C4-2B (cell line): ENCODE results near the gene OR6T1.

Source experiments
- H3K27ac ChIP-seq: fragments of 450-650 bp; 2 replicates; pipeline ENCODE4 v1.5.1; 2017
- ZFX ChIP-seq: fragments of 450-650 bp; IDR thresholded peaks from 2 replicates; pipeline ENCODE4 v1.6.1; 2017
- TF ChIP-seq, protein P1 (sequence below): fragments of 450-650 bp; conservative IDR thresholded peaks from 2 replicates; pipeline ENCODE4 v1.5.1; 2017; ENCODE audit warnings: mild to moderate bottlenecking

Gene OR6T1, protein sequence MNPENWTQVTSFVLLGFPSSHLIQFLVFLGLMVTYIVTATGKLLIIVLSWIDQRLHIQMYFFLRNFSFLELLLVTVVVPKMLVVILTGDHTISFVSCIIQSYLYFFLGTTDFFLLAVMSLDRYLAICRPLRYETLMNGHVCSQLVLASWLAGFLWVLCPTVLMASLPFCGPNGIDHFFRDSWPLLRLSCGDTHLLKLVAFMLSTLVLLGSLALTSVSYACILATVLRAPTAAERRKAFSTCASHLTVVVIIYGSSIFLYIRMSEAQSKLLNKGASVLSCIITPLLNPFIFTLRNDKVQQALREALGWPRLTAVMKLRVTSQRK

DNA sequence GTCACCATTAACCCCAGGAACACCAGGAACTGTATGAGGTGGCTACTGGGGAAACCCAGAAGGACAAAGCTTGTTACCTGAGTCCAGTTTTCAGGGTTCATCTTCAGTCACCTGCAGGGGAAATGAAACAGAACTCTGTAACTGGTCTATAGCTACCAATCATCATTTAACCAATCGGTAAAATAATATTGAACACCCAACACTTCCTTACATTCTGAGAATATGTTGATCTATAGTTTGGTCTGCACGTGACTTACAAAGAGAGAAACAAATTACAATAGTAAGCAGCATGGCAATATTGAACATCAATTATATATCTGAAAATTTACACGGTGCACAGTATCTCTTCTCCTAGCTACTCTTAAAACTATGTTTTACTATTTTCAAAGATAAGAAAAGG, at the start of gene OR6T1:
Gene OR6T1 (minus strand): TSS at position 101 of the 400 bp plus-strand sequence. CDS start 0 bp downstream, at position 101.
- TF ChIP-seq ZFX: no peak
- TF ChIP-seq, protein P1, sequence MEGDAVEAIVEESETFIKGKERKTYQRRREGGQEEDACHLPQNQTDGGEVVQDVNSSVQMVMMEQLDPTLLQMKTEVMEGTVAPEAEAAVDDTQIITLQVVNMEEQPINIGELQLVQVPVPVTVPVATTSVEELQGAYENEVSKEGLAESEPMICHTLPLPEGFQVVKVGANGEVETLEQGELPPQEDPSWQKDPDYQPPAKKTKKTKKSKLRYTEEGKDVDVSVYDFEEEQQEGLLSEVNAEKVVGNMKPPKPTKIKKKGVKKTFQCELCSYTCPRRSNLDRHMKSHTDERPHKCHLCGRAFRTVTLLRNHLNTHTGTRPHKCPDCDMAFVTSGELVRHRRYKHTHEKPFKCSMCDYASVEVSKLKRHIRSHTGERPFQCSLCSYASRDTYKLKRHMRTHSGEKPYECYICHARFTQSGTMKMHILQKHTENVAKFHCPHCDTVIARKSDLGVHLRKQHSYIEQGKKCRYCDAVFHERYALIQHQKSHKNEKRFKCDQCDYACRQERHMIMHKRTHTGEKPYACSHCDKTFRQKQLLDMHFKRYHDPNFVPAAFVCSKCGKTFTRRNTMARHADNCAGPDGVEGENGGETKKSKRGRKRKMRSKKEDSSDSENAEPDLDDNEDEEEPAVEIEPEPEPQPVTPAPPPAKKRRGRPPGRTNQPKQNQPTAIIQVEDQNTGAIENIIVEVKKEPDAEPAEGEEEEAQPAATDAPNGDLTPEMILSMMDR: no peak
- no peak within 1 kb of the TSS for H3K27ac ChIP-seq

DNA sequence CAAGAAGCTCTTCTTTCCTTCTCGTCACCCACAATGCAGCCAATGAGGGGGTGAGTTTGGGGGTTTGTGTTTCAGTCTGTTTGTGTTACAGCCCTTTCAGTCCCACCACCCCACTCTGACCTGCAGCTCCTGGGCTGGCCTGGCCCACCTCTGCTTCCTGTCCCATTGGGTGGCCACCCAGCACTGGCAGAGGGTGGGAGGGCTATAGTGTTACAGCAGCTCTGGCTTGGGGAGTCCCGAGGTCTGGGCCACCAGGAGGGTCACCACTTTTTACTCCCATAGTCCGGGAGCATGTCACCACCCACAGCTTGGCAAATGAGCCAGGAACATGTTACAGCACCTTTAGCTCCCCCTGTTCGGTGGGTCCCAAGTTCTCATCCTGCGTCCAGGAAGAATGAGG, 35.7 kb upstream of the OR6T1 start:
- no peak overlapping the region for H3K27ac ChIP-seq
- no peak for TF ChIP-seq ZFX
- TF ChIP-seq, protein P1: no peak

DNA sequence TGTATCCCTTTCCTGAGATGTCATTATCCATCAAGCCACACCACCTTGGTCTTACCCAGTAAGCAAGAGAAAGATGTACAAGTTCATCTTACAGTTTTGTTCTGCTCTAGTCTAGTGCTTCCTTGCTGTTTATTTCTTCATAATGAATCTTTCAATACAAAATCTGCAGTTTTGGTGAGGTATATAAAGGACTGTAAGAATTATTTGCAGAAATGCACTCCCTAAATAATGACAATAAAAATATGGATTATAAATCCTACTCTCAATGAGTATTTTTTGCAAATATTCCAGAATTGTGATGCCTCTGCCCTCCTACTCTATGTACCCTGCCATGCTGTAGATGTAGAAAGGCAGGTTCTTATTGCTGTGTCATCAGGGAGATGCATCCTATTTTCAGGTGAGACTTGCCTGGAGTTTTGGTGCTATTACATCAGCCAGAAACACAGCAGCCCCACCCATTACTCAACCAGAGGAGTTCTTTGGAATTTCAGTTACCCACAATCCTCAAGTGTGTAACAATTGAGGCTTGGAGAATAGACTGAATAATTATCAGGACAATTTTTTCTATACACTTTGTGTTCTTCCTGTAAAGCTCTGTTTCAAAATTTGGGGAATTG, 34.2 kb upstream of the OR6T1 start, which contains the start of gene OR10S1:
Gene OR10S1 (minus strand): TSS at position 51 of the 617 bp plus-strand sequence. CDS start 117 bp downstream, outside the sequence.
- no peak within 1 kb of the TSS for H3K27ac ChIP-seq
- no peak for TF ChIP-seq ZFX
- TF ChIP-seq, protein P1: no peak

DNA sequence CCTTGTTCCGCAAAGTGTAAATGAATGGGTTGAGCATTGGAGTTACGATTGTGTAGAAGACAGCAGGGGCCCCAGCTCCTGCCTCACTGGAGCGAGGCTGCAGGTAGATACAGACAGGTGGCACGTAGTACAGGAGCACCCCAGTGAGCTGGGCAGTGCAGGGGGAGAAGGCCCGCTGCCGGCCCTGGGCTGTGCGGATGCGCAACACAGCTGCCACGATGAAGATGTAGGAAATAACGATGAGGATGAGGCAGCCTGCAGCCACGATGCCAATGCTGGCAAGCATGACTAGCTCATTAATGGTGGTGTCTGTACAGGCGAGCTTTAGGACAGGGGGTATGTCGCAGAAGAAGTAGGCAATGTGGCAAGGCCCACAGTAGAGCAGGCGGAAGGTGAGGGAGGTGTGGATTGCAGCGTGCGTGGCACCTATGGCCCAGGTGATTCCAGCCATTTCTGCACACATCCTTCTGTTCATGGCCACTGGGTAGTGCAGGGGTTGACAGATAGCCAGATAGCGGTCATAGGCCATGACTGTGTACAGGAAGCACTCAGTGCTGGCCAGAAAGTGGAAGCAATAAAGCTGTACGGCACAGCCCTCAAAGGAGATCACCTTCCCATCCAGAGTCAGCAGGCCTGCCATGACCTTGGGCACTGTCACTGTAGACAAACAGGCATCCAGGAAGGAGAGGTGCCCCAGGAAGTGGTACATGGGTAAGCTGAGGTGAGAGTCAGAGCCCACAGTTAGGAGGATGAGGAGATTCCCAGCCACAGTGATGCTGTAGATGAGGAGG, 33.3 kb upstream of the OR6T1 start:
- no peak for TF ChIP-seq ZFX
- TF ChIP-seq, protein P1: no peak
- H3K27ac ChIP-seq: no peak overlapping the region

DNA sequence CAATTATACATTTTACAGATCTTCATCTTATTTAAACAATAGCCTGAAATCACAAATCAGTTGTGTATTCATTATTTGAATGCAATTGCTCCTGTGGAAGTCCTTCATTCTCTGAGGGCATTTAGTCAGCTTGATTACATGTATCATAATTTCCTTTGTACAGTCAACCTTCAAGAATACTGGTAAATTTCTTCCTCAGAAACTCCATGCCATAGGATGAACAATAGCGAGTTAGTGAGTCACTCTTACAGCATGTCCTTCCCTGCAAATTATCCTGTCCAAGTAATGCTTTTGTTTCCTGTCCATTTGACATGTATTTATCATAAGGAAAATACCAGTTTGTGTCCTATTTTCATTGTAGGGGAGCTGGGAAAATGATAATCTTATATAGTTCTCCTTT, 30.2 kb upstream of the OR6T1 start:
- no peak overlapping the region for H3K27ac ChIP-seq
- no peak for TF ChIP-seq ZFX
- TF ChIP-seq, protein P1: no peak

DNA sequence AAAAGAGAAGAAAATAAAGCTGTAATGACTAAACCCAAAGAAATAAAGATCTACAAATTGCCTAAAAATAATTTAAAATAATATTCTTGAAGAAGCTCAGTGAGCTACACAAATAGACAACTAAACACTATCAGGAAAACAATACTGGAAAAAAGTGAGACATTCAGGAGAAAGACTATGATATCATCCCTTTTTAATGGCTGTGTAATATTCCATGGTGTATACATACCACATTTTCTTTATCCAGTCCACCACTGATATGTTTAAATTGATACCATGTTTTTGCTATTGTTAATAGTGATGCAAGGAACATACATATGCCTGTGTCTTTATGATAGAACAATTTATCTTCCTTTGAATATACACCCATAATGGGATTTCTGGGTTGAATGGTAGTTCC, 13.1 kb upstream of the OR6T1 start:
- TF ChIP-seq, protein P1: no peak
- no peak for TF ChIP-seq ZFX
- H3K27ac ChIP-seq: no peak overlapping the region

DNA sequence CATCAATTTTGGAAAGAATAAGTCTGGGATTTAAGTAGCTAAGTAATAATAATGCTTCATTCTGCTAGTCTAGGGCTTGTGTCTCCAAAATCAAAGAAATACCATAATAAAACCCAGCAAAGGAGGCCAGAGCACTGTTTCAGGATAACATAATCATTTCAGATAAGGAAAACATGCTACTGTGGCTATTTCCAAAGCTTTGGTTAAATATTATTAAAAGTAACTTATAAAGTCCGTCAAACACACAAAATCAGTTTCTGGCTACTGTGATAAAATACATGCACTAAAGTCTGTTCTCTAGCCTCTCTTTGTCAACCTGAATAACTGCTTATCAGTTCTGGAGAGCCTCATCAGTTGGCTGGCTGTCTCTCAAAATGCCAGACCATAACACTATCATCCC, 1.5 kb upstream of the OR6T1 start:
- H3K27ac ChIP-seq: no peak overlapping the region
- TF ChIP-seq ZFX: no peak
- TF ChIP-seq, protein P1: no peak
